ENCODE measurements around the gene DMGDH. TPM values are rescaled to one million over a fixed set of nuclear protein-coding genes. Genes with fewer than 3 reads are reported as not detected.

Gene DMGDH
- total RNA-seq, 4 donors from 2014 or later: 0.64 to 3.1 (median 1.7) TPM; not detected in 1

- intact Hi-C loops (cut with DNase I): no loop called here
- H3K4me1 ChIP-seq: no peaks in the 10 kb centered on the region
- no peaks in the 10 kb centered on the region for H3K27me3 ChIP-seq
- H3K27ac ChIP-seq: no peak overlapping the region
- H3K4me3 ChIP-seq: no peak overlapping the region
- 73 to 75% methylated on average over 1 of the region's 1 CpG for WGBS, 2 donors
- H3K9me3 ChIP-seq: no peaks in the 10 kb centered on the region
- TF ChIP-seq POLR2A (IDR thresholded peaks at IDR 0.05): no peak
- TF ChIP-seq, protein P1, sequence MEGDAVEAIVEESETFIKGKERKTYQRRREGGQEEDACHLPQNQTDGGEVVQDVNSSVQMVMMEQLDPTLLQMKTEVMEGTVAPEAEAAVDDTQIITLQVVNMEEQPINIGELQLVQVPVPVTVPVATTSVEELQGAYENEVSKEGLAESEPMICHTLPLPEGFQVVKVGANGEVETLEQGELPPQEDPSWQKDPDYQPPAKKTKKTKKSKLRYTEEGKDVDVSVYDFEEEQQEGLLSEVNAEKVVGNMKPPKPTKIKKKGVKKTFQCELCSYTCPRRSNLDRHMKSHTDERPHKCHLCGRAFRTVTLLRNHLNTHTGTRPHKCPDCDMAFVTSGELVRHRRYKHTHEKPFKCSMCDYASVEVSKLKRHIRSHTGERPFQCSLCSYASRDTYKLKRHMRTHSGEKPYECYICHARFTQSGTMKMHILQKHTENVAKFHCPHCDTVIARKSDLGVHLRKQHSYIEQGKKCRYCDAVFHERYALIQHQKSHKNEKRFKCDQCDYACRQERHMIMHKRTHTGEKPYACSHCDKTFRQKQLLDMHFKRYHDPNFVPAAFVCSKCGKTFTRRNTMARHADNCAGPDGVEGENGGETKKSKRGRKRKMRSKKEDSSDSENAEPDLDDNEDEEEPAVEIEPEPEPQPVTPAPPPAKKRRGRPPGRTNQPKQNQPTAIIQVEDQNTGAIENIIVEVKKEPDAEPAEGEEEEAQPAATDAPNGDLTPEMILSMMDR (IDR thresholded peaks at IDR 0.05): no peak
- no peak for DNase-seq
- no peaks in the 10 kb centered on the region for H3K36me3 ChIP-seq
These were observed 67.1 kb downstream of the DMGDH start for GRCh38 chr5:79002374-79002773.

- TF ChIP-seq, protein P1 (IDR thresholded peaks at IDR 0.05): no peak
- no peak for TF ChIP-seq POLR2A (IDR thresholded peaks at IDR 0.05)
- H3K4me3 ChIP-seq: no peak overlapping the region
- no peaks in the 10 kb centered on the region for H3K27me3 ChIP-seq
- no peak for DNase-seq
- no peaks in the 10 kb centered on the region for H3K36me3 ChIP-seq
- intact Hi-C loops (cut with DNase I): no loop called here
- no peaks in the 10 kb centered on the region for H3K4me1 ChIP-seq
- H3K27ac ChIP-seq: no peak overlapping the region
- H3K9me3 ChIP-seq: no peaks in the 10 kb centered on the region
These were observed 68.0 kb downstream of the DMGDH start for GRCh38 chr5:79001471-79001870.

GRCh38 chr5:78997090-78997489, 72.4 kb downstream of the DMGDH start:
- 72 to 90% methylated on average over 2 of the region's 2 CpGs for WGBS, 2 donors
- DNase-seq: no peak
- no peaks in the 10 kb centered on the region for H3K27me3 ChIP-seq
- H3K4me3 ChIP-seq: no peak overlapping the region
- intact Hi-C loops (cut with DNase I): no loop called here
- H3K36me3 ChIP-seq: no peaks in the 10 kb centered on the region
- no peak overlapping the region for H3K27ac ChIP-seq
- TF ChIP-seq, protein P1 (IDR thresholded peaks at IDR 0.05): no peak
- TF ChIP-seq POLR2A (IDR thresholded peaks at IDR 0.05): no peak
- no peaks in the 10 kb centered on the region for H3K4me1 ChIP-seq
- H3K9me3 ChIP-seq: no peaks in the 10 kb centered on the region

- TF ChIP-seq, protein P1 (IDR thresholded peaks at IDR 0.05): no peak
- no peak for TF ChIP-seq POLR2A (IDR thresholded peaks at IDR 0.05)
- intact Hi-C loops (cut with DNase I): no loop called here
- no peaks in the 10 kb centered on the region for H3K9me3 ChIP-seq
- WGBS, 2 donors: 86 to 97% methylated on average over 2 of the region's 2 CpGs
- no peaks in the 10 kb centered on the region for H3K4me1 ChIP-seq
- H3K36me3 ChIP-seq: no peaks in the 10 kb centered on the region
- H3K27me3 ChIP-seq: no peaks in the 10 kb centered on the region
- H3K27ac ChIP-seq: no peak overlapping the region
- no peak overlapping the region for H3K4me3 ChIP-seq
- DNase-seq: no peak
These were observed 73.9 kb downstream of the DMGDH start for GRCh38 chr5:78995521-78996007.

GRCh38 chr5:78993165-78993564, 76.3 kb downstream of the DMGDH start:
- H3K4me3 ChIP-seq: no peak overlapping the region
- H3K36me3 ChIP-seq: no peaks in the 10 kb centered on the region
- no peak for DNase-seq
- no peaks in the 10 kb centered on the region for H3K27me3 ChIP-seq
- no peak for TF ChIP-seq POLR2A (IDR thresholded peaks at IDR 0.05)
- TF ChIP-seq, protein P1 (IDR thresholded peaks at IDR 0.05): no peak
- H3K27ac ChIP-seq: no peak overlapping the region
- intact Hi-C loops (cut with DNase I): no loop called here
- no peaks in the 10 kb centered on the region for H3K4me1 ChIP-seq
- no peaks in the 10 kb centered on the region for H3K9me3 ChIP-seq
